K562 (cell line): ENCODE measurements around the gene ZCCHC14.

Experiments used
- AFF1 ChIP-seq, 2 experiments: fragments of 450-650 bp; IDR thresholded peaks; 2 replicates each; pipeline ENCODE4 v1.6.1; 2018; ENCODE audit warnings: mild to moderate bottlenecking in 2 of 2, low read depth in 1 of 2; ENCODE audit not compliant: partially characterized antibody in 2 of 2
- CBX5 ChIP-seq: IDR thresholded peaks from 2 replicates; pipeline ENCODE4 v1.6.1; 2014; ENCODE audit warnings: low read depth, borderline replicate concordance
- CTCF ChIP-seq, 3 experiments: IDR thresholded peaks in 2 of 3; conservative IDR thresholded peaks in 1 of 3; 2 replicates each; pipeline ENCODE4 v1.5.1; 2011 to 2012; ENCODE audit warnings: low read length in 3 of 3, mild to moderate bottlenecking in 3 of 3, control low read depth in 2 of 3, improper control_type of control experiment in 1 of 3, inconsistent platforms in 1 of 3, low read depth in 1 of 3, mixed read lengths in 1 of 3, moderate library complexity in 1 of 3; ENCODE audit not compliant: insufficient read depth in 2 of 3
- FOXM1 ChIP-seq, 2 experiments: fragments of 450-650 bp in 1 of 2; sonication (generic) in 1 of 2; formaldehyde crosslinking in 1 of 2; IDR thresholded peaks; 2 replicates each; pipeline versions ENCODE4 v1.6.1 to v1.9.0; 2017 to 2022; ENCODE audit warnings: low read depth in 2 of 2, mild to moderate bottlenecking in 2 of 2, missing genetic modification reagents in 1 of 2, moderate library complexity in 1 of 2
- HCFC1 ChIP-seq: IDR thresholded peaks from 2 replicates; pipeline ENCODE4 v1.6.1; 2012; ENCODE audit warnings: low read depth, low read length, improper control_type of control experiment
- MAZ ChIP-seq, 2 experiments: fragments of 450-650 bp in 1 of 2; sonication (generic) in 1 of 2; formaldehyde crosslinking; IDR thresholded peaks in 1 of 2; conservative IDR thresholded peaks in 1 of 2; 2 replicates each; pipeline versions ENCODE4 v1.4.0 to v1.5.0; 2020; ENCODE audit warnings: mild to moderate bottlenecking in 1 of 2, missing genetic modification reagents in 1 of 2
- SMARCE1 ChIP-seq: fragments of 450-650 bp; IDR thresholded peaks from 2 replicates; pipeline ENCODE4 v1.7.1; 2016; ENCODE audit warnings: mild to moderate bottlenecking
- ZNF311 ChIP-seq: fragments of 250-450 bp; sonication (Bioruptor Pico); IDR thresholded peaks from 2 replicates; pipeline ENCODE4 v1.4.0; 2020; ENCODE audit warnings: mild to moderate bottlenecking, moderate library complexity
- ZNF324 ChIP-seq: fragments of 250-450 bp; sonication (Bioruptor Pico); IDR thresholded peaks from 2 replicates; pipeline ENCODE4 v1.4.0; 2020; ENCODE audit warnings: mild to moderate bottlenecking
- ZNF780A ChIP-seq: fragments of 250-450 bp; sonication (Bioruptor Pico); IDR thresholded peaks from 2 replicates; pipeline ENCODE4 v1.5.0; 2021; ENCODE audit warnings: mild to moderate bottlenecking
- TF ChIP-seq, protein P1 (sequence below): fragments of 250-450 bp; sonication (Bioruptor Pico); IDR thresholded peaks from 2 replicates; pipeline ENCODE4 v1.4.0; 2020

GRCh38 chr16:87382023-87382785, 110.6 kb downstream of the ZCCHC14 start:
- TF ChIP-seq MAZ (CRISPR knock-in tag; conservative IDR thresholded peaks at IDR 0.05 in 1 of 2, IDR thresholded peaks at IDR 0.05 in 1 of 2), result no peak
- no peak for TF ChIP-seq HCFC1
- TF ChIP-seq ZNF780A (CRISPR knock-in tag), result no peak
- TF ChIP-seq, protein P1, sequence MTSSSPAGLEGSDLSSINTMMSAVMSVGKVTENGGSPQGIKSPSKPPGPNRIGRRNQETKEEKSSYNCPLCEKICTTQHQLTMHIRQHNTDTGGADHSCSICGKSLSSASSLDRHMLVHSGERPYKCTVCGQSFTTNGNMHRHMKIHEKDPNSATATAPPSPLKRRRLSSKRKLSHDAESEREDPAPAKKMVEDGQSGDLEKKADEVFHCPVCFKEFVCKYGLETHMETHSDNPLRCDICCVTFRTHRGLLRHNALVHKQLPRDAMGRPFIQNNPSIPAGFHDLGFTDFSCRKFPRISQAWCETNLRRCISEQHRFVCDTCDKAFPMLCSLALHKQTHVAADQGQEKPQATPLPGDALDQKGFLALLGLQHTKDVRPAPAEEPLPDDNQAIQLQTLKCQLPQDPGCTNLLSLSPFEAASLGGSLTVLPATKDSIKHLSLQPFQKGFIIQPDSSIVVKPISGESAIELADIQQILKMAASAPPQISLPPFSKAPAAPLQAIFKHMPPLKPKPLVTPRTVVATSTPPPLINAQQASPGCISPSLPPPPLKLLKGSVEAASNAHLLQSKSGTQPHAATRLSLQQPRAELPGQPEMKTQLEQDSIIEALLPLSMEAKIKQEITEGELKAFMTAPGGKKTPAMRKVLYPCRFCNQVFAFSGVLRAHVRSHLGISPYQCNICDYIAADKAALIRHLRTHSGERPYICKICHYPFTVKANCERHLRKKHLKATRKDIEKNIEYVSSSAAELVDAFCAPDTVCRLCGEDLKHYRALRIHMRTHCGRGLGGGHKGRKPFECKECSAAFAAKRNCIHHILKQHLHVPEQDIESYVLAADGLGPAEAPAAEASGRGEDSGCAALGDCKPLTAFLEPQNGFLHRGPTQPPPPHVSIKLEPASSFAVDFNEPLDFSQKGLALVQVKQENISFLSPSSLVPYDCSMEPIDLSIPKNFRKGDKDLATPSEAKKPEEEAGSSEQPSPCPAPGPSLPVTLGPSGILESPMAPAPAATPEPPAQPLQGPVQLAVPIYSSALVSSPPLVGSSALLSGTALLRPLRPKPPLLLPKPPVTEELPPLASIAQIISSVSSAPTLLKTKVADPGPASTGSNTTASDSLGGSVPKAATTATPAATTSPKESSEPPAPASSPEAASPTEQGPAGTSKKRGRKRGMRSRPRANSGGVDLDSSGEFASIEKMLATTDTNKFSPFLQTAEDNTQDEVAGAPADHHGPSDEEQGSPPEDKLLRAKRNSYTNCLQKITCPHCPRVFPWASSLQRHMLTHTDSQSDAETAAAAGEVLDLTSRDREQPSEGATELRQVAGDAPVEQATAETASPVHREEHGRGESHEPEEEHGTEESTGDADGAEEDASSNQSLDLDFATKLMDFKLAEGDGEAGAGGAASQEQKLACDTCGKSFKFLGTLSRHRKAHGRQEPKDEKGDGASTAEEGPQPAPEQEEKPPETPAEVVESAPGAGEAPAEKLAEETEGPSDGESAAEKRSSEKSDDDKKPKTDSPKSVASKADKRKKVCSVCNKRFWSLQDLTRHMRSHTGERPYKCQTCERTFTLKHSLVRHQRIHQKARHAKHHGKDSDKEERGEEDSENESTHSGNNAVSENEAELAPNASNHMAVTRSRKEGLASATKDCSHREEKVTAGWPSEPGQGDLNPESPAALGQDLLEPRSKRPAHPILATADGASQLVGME (CRISPR knock-in tag), result no peak
- TF ChIP-seq CTCF (IDR thresholded peaks at IDR 0.05 in 2 of 3, conservative IDR thresholded peaks at IDR 0.05 in 1 of 3; ENCODE audit: insufficient read depth in 2 of 3, low read depth in 1 of 3, low read length in 3 of 3), result no peak
- no peak for TF ChIP-seq ZNF311 (CRISPR knock-in tag)
- TF ChIP-seq AFF1 (IDR thresholded peaks at IDR 0.05; ENCODE audit: low read depth in 1 of 2, partially characterized antibody in 2 of 2), result no peak
- TF ChIP-seq CBX5, result no peak
- no peak for TF ChIP-seq SMARCE1
- no peak for TF ChIP-seq ZNF324 (CRISPR knock-in tag)
- TF ChIP-seq FOXM1 (IDR thresholded peaks at IDR 0.05; ENCODE audit: low read depth), result no peak
- no peak for TF ChIP-seq FOXM1 (CRISPR knock-in tag; IDR thresholded peaks at IDR 0.05; ENCODE audit: low read depth)
